Small intestine (tissue), 7 donors: ENCODE measurements around the gene RBPMS2. TPM values are rescaled to one million over a fixed set of nuclear protein-coding genes. Genes with fewer than 3 reads are reported as not detected.

Source experiments
- DNase-seq, 2 donors: peaks; one replicate each; pipeline versions ENCODE4 v3.0.0 to v3.0.0-alpha.2; 2013
- FAIRE-seq: peaks from 2 replicates; lab custom pipeline; 2012; peaks lifted over from hg19 to GRCh38; lab: Jason Lieb, UNC
- H3K27ac ChIP-seq, 3 donors: one replicate each; pipeline ENCODE4 v1.5.1; 2013; ENCODE audit warnings: low read length in 2 of 3, mild to moderate bottlenecking in 2 of 3, control low read depth in 1 of 3, inconsistent platforms in 1 of 3, low read depth in 1 of 3, moderate library complexity in 1 of 3
- H3K27me3 ChIP-seq, 3 donors: one replicate each; pipeline ENCODE4 v1.6.1; 2013; ENCODE audit warnings: low read length in 3 of 3, inconsistent platforms in 1 of 3; ENCODE audit not compliant: control insufficient read depth in 3 of 3, insufficient read depth in 3 of 3
- H3K36me3 ChIP-seq, 3 donors: one replicate each; pipeline ENCODE4 v1.6.1; 2013; ENCODE audit warnings: low read length in 3 of 3, inconsistent platforms in 1 of 3, low read depth in 1 of 3, mild to moderate bottlenecking in 1 of 3, moderate library complexity in 1 of 3; ENCODE audit not compliant: control insufficient read depth in 3 of 3, insufficient read depth in 2 of 3
- H3K4me1 ChIP-seq, 3 donors: one replicate each; pipeline ENCODE4 v1.6.1; 2013; ENCODE audit warnings: low read length in 2 of 3, inconsistent platforms in 1 of 3, low read depth in 1 of 3, mild to moderate bottlenecking in 1 of 3, moderate library complexity in 1 of 3; ENCODE audit not compliant: control insufficient read depth in 3 of 3, insufficient read depth in 2 of 3
- H3K4me3 ChIP-seq, 3 donors: one replicate each; pipeline ENCODE4 v1.5.1; 2013; ENCODE audit warnings: low read length in 3 of 3, control low read depth in 1 of 3, inconsistent platforms in 1 of 3, low read depth in 1 of 3, mild to moderate bottlenecking in 1 of 3, moderate library complexity in 1 of 3
- H3K9me3 ChIP-seq, 2 donors: one replicate each; pipeline ENCODE4 v1.6.1; 2013; ENCODE audit warnings: low read depth in 1 of 2, low read length in 1 of 2; ENCODE audit not compliant: control insufficient read depth in 2 of 2, insufficient read depth in 1 of 2
- WGBS, 3 donors: extraction: QIAGEN DNeasy Blood & Tissue Kit; methylation state at CpG; one replicate each; pipeline ENCODE4 v1.1.7; 2013; 5-methylcytosine and 5-hydroxymethylcytosine counted together
- polyA plus RNA-seq, 4 donors: library from polyadenylated mRNA; stranded (reverse) in 3 of 4; unstranded in 1 of 4; fragments of 200-250 nt in 3 of 4; fragments of 120-200 nt in 1 of 4; gene quantifications; one replicate each; pipeline versions ENCODE4 v1.2.1 to v1.2.3, GENCODE V29; 2013
- donor health status: healthy with polysubstance abuse.
- donor health status: control.
- donor health status: control.
- donor health status: Bipolar disorder and iron deficiency.
- donor health status: healthy.

The RBPMS2 gene
- polyA plus RNA-seq, 4 donors, result 1.6 to 5.1 (median 4.1) TPM; not detected in 1

DNA sequence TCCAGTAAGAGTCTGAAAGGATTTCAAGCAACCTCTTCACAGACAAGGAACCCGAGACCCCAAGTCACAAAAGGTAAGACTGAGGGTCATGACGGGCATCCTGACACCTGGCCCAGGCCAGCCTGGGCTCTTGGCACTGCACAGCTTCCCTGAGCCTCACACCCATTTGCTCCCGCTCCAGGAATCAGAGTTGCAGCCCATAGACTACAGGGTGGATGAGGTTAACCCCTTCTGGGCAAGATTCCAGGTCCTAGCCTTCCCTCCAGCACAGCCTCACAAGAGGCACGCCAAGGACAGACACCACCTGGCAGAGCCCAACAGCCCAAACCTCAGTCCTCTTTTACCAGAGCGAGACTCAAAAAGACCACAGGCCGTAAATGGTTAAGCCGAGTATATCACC, 36.2 kb downstream of the RBPMS2 start:
- H3K9me3 ChIP-seq, result no peaks in the 10 kb centered on the region
- H3K27ac ChIP-seq, result peak overlapping the region in 2 of 3 donors; percentile 69 to 86
- H3K27me3 ChIP-seq, result no peaks in the 10 kb centered on the region
- WGBS, 3 donors, result 54 to 64% (median 60%) methylated on average over 7 of the region's 7 CpGs
- FAIRE-seq, result no peak
- DNase-seq, result no peak
- H3K36me3 ChIP-seq, result peaks cover 0 to 2% (median 0%) of the 10 kb centered on the region in 3 donors
- peaks cover 0 to 10% (median 0%) of the 10 kb centered on the region in 3 donors for H3K4me1 ChIP-seq
- H3K4me3 ChIP-seq, result no peak overlapping the region

DNA sequence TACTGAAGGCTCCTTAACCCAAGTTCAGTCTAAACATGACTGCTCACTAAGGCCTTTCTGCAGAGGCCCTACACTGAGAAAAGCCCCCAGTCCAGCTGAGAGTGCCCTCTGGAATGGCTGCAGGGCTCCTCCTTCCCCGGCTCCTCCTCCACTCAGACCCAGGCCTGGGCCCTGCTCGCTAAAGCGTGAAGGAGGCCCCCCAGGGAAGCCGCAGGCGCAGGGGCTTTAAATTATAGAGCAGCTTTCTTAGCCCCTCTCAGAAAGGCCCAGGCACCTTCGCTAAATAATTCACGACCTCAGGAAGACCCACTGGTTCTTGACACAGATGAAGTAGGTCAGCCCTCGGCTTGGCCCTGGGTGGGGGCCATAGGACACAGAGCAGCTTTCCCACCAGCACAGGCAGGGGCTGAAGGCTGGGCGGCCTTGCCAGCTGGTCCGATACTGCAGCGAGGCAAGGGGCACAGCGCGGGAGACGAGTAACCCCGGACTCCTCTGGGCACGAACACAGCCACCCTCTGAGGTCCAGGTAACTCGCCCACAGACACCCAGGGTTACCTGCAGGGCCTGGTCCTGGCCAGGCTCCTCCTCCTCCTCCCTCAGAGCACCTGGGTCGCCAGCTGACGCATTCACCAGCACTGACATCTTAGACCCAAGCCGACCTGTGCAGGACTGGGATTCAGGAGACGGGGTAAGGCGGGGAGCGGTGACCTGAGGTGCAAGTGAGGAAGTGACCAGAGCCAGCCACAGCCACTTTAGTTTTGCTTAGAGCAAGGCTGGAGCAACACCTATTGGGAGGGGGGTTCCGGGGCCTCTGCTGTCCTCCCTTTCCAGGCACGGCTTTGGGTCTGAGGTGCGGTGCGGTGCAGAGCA, 36.9 kb downstream of the RBPMS2 start:
- FAIRE-seq (no peak), DNase-seq (no peak)
- Histone ChIP-seq H3K27me3 (no peaks in the 10 kb centered on the region), H3K9me3 (no peaks in the 10 kb centered on the region), H3K36me3 (peaks cover 0 to 2% (median 0%) of the 10 kb centered on the region in 3 donors), H3K27ac (peak overlapping the region in 2 of 3 donors; percentile 69 to 86), H3K4me3 (no peak overlapping the region), H3K4me1 (peaks cover 0 to 10% (median 0%) of the 10 kb centered on the region in 3 donors)
- 89 to 93% (median 92%) methylated on average over 26 to 27 of the region's 27 CpGs for WGBS, 3 donors

DNA sequence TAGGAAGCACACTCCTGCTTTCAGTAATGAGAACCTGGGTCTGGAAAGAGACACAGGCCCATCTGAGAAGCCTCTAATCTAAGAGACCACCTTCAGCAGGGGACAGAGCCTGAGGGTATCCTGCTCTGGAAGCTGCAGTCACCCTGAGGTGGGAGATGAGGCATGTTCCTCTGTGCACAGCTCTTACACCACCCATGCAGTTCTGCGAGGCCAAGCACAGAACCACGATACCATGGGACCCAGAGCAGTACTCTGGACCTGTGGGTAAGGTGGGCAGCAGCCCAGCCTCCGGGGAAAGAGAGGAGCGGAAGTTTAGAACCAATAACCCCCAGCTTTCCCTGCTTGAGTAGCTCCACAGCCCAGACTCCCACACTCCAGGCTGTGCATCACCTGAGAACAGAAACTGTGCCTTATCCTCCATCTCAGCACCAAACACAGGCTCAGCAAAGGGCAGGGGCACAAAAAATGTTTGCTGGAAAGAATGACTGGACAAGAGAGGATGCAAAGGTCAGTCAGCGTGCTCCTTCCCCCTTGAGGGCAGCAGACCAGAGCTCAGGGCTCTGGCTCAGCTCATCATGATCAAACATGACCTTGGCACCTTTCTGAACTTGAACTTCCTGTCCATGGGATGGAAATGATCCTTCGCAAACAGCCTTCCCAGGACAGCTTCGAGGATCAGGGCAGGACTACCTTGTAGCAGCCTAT, 43.1 kb downstream of the RBPMS2 start:
- 72 to 73% (median 72%) methylated on average over 7 of the region's 7 CpGs for WGBS, 3 donors
- Histone ChIP-seq H3K27ac (no peak overlapping the region), H3K36me3 (peaks cover 0 to 2% (median 0%) of the 10 kb centered on the region in 3 donors), H3K27me3 (no peaks in the 10 kb centered on the region), H3K9me3 (no peaks in the 10 kb centered on the region), H3K4me3 (no peak overlapping the region), H3K4me1 (peaks cover 0 to 4% (median 0%) of the 10 kb centered on the region in 3 donors)
- FAIRE-seq (no peak), DNase-seq (peak in 1 of 2 donors; percentile 20)

DNA sequence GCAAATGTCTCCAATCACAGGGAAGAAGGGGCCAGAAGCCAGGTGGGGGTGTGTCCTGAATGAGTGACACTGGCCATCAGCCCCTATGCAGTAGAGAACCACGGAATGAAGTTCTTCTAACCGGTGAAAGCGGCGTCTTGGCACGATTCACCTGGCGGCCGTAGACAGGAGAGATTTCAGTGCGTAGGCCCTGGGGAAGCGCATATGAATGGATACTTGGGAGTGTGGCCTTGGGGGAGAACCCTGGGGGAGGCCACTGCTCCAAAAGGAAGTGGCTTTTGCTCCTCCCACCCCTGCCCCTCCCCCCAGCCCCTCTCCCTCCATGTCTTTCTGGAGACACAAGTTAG, 43.6 kb downstream of the RBPMS2 start:
- DNase-seq (no peak), FAIRE-seq (no peak)
- peaks cover 0 to 2% (median 0%) of the 10 kb centered on the region in 3 donors for H3K36me3 ChIP-seq
- H3K4me1 ChIP-seq, result peaks cover 0 to 4% (median 0%) of the 10 kb centered on the region in 3 donors
- no peaks in the 10 kb centered on the region for H3K9me3 ChIP-seq
- H3K27ac ChIP-seq, result no peak overlapping the region
- 75 to 82% (median 78%) methylated on average over 9 of the region's 9 CpGs for WGBS, 3 donors
- no peaks in the 10 kb centered on the region for H3K27me3 ChIP-seq
- H3K4me3 ChIP-seq, result no peak overlapping the region

DNA sequence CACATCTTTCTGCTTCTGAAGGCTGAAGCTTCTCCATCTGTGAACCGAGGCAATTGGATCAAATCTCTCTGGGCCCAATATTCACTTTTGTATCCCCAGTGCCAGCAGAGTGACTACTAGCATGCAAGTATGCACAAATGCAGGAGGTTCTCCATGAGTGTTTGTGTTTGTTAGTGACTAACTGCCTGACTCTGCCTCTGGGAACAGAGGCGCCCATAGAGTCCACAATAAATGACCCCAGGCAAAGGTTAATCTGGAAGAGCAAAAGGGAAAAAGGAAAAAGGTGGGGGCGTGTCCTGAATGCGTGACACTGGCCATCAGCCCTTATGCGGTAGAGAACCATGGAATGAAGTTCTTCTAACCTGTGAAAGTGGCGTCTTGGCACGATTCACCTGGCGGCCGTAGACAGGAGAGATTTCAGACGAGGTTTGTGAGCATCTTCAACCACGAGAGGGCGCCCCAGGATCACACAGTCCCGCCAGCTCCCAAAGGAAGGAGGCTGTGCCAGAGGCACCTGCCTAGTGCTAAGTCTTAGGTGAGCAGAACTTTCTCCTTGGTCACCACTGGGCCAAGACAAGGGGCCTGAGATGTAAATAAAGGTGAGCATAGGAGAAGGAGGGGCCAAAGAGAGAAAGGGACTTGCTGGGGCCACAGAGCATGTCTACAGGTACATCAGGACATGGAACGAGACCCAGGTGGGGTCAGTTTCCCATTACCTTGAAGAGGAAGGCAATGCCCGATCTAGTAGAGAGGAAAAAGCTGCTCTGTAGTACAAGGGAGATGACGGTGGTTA, 44.2 kb downstream of the RBPMS2 start:
- Histone ChIP-seq H3K4me3 (no peak overlapping the region), H3K27me3 (no peaks in the 10 kb centered on the region), H3K9me3 (no peaks in the 10 kb centered on the region), H3K4me1 (peaks cover 0 to 4% (median 0%) of the 10 kb centered on the region in 3 donors), H3K27ac (no peak overlapping the region), H3K36me3 (peaks cover 0 to 2% (median 0%) of the 10 kb centered on the region in 3 donors)
- 13 to 33% (median 19%) methylated on average over 16 of the region's 16 CpGs for WGBS, 3 donors
- DNase-seq (peak; percentile 86 to 90), FAIRE-seq (no peak)

DNA sequence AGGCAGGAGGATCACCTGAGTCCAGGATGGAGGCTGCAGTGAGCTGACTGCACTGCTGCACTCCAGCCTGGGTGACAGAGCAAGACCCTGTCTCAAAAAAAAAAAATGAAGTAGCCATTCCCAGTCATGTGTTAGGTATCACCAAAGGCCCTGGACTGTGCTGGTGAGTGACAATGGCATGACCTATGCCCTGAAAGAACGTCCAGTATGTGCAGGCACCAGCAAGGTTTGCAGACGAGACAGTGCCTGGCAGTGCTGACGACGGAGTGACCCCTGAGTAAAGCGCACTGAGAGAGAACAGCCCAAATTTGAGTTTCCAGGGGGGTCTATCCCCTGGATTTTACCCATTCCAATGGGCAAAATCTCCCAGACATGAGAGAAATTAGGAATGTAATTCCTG, 45.2 kb downstream of the RBPMS2 start:
- no peak for FAIRE-seq
- 63 to 86% (median 70%) methylated on average over 5 of the region's 5 CpGs for WGBS, 3 donors
- Histone ChIP-seq H3K9me3 (no peaks in the 10 kb centered on the region), H3K4me1 (peaks cover 0 to 4% (median 0%) of the 10 kb centered on the region in 3 donors), H3K4me3 (no peak overlapping the region), H3K27me3 (no peaks in the 10 kb centered on the region), H3K36me3 (no peaks in the 10 kb centered on the region), H3K27ac (no peak overlapping the region)
- DNase-seq, result no peak

DNA sequence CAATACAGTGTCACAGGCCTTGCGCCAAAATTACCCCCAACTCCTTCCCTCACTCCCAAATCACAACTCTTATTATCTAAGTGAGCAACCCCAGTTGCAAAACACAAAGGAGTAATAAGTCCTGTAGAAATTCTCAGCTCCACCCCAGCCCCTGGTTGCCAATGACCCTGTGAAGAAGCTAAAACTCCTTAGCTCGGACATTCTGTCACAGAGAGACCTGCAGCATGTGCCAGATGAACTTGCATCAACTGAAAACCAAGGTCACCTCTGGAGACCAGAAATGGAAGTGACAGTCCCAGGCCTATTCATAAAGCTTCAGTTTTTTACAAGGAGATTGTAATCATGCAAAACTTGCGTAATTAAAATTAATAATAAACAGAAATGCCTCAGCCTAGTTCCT, 55.2 kb downstream of the RBPMS2 start:
- FAIRE-seq (no peak), DNase-seq (no peak)
- peaks cover 0 to 4% (median 0%) of the 10 kb centered on the region in 3 donors for H3K36me3 ChIP-seq
- no peak overlapping the region for H3K4me3 ChIP-seq
- no peak overlapping the region for H3K27ac ChIP-seq
- 80 to 88% (median 83%) methylated on average over 3 of the region's 3 CpGs for WGBS, 3 donors
- no peaks in the 10 kb centered on the region for H3K4me1 ChIP-seq
- no peaks in the 10 kb centered on the region for H3K9me3 ChIP-seq
- H3K27me3 ChIP-seq, result no peaks in the 10 kb centered on the region
